SU-DHL-6 (cell line): ENCODE measurements around the gene VSTM1.

Experiments used
- H2AFZ ChIP-seq: fragments of 200-600 bp; sonication (generic); 2 replicates; pipeline ENCODE4 v1.6.1; 2014; ENCODE audit warnings: low read depth, mild to moderate bottlenecking, moderate library complexity, mixed read lengths, antibody characterized with exemption, low read length; ENCODE audit not compliant: severe bottlenecking
- H3F3A ChIP-seq: fragments of 200-600 bp; shearing (Covaris generic); 2 replicates; pipeline ENCODE4 v1.6.0; 2016; ENCODE audit warnings: antibody characterized with exemption, mild to moderate bottlenecking; ENCODE audit not compliant: insufficient read depth
- H3K27ac ChIP-seq: fragments of 200-600 bp; sonication (generic); 2 replicates; pipeline ENCODE4 v1.5.1; 2016; ENCODE audit warnings: low read depth, mild to moderate bottlenecking, low read length, moderate library complexity, mixed read lengths
- H3K27me3 ChIP-seq: fragments of 200-600 bp; sonication (generic), shearing (Covaris generic); 2 replicates; pipeline ENCODE4 v1.6.0; 2014; ENCODE audit warnings: mild to moderate bottlenecking, low read length
- H3K36me3 ChIP-seq: fragments of 200-600 bp; sonication (generic); 2 replicates; pipeline ENCODE4 v1.6.1; 2014; ENCODE audit warnings: mild to moderate bottlenecking, low read length, mixed read lengths
- H3K4me2 ChIP-seq: fragments of 300-600, 200-600 bp; shearing (Covaris generic), sonication (generic); 2 replicates; pipeline ENCODE4 v1.6.0; 2014; ENCODE audit warnings: low read length, low read depth, mild to moderate bottlenecking; ENCODE audit not compliant: poor library complexity, severe bottlenecking
- H3K4me3 ChIP-seq: fragments of 200-600 bp; sonication (generic); 2 replicates; pipeline ENCODE4 v1.5.1; 2014; ENCODE audit warnings: antibody characterized with exemption, low read length, mild to moderate bottlenecking, mixed read lengths; ENCODE audit not compliant: insufficient read depth, poor library complexity, severe bottlenecking
- H3K79me2 ChIP-seq: fragments of 200-600 bp; sonication (generic); 2 replicates; pipeline ENCODE4 v1.6.1; 2014; ENCODE audit warnings: mild to moderate bottlenecking, low read length, moderate library complexity; ENCODE audit not compliant: insufficient read depth
- H3K9ac ChIP-seq: fragments of 200-600 bp; sonication (generic); 2 replicates; pipeline ENCODE4 v1.7.0; 2014; ENCODE audit warnings: mild to moderate bottlenecking, low read length
- H3K9me2 ChIP-seq: fragments of 200-600 bp; sonication (generic); replicated peaks from 2 replicates; pipeline ENCODE4 v1.6.1; 2014; ENCODE audit warnings: low read length; ENCODE audit not compliant: insufficient read depth
- H3K9me3 ChIP-seq: fragments of 200-600 bp; sonication (generic); 2 replicates; pipeline ENCODE4 v1.6.1; 2014; ENCODE audit warnings: low read length, mixed read lengths; ENCODE audit not compliant: insufficient read depth
- H4K20me1 ChIP-seq: fragments of 200-600 bp; sonication (generic); 2 replicates; pipeline ENCODE4 v1.6.1; 2014; ENCODE audit warnings: low read depth, mild to moderate bottlenecking, antibody characterized with exemption, low read length, moderate library complexity, mixed read lengths
- CTCF ChIP-seq: fragments of 200-600 bp; sonication (generic); IDR thresholded peaks from one replicate; pipeline ENCODE4 v1.5.1; 2017; ENCODE audit warnings: antibody characterized with exemption, mild to moderate bottlenecking, low read length, moderate library complexity; ENCODE audit not compliant: insufficient read depth, poor library complexity, severe bottlenecking
- EZH2phosphoT487 ChIP-seq: fragments of 200-600 bp; sonication (generic), shearing (Covaris generic); conservative IDR thresholded peaks from 2 replicates; pipeline ENCODE4 v1.6.1; 2018; ENCODE audit warnings: mild to moderate bottlenecking, antibody characterized with exemption, low read length, moderate library complexity, mixed read lengths

VSTM1 gene

GRCh38 chr19:54084410-54084809 is 20.7 kb upstream of the VSTM1 start:
- H3K4me2 ChIP-seq = no peak overlapping the region
- no peaks in the 10 kb centered on the region for H4K20me1 ChIP-seq
- TF ChIP-seq CTCF (no peak), EZH2phosphoT487 (no peak)
- H3K9me3 ChIP-seq = peaks cover 16% of the 10 kb centered on the region
- H3K27me3 ChIP-seq = no peaks in the 10 kb centered on the region
- no peaks in the 10 kb centered on the region for H3K36me3 ChIP-seq
- no peak overlapping the region for H3K4me3 ChIP-seq
- no peaks in the 10 kb centered on the region for H3F3A ChIP-seq
- no peak overlapping the region for H3K9ac ChIP-seq
- H3K79me2 ChIP-seq = no peaks in the 10 kb centered on the region
- no peaks in the 10 kb centered on the region for H3K9me2 ChIP-seq
- no peak overlapping the region for H2AFZ ChIP-seq
- no peak overlapping the region for H3K27ac ChIP-seq

GRCh38 chr19:54081032-54081431 is 17.3 kb upstream of the VSTM1 start, which contains the start of gene TARM1:
Gene TARM1, minus strand, starts transcription at chr19:54081365. Its CDS starts 25 bp downstream, at chr19:54081340.
- no peak for TF ChIP-seq CTCF
- TF ChIP-seq EZH2phosphoT487 = no peak
- Histone ChIP-seq H3K9me2 (no peaks in the 10 kb centered on the region), H3K79me2 (no peaks in the 10 kb centered on the region), H3K4me2 (no peak within 1 kb of the TSS), H3K27me3 (no peaks in the 10 kb centered on the region), H3K36me3 (no peaks in the 10 kb centered on the region), H3K9me3 (peaks cover 16% of the 10 kb centered on the region), H4K20me1 (no peaks in the 10 kb centered on the region), H3K9ac (no peak within 1 kb of the TSS), H3K4me3 (no peak within 1 kb of the TSS), H3K27ac (no peak within 1 kb of the TSS), H2AFZ (no peak within 1 kb of the TSS), H3F3A (no peaks in the 10 kb centered on the region)

- Histone ChIP-seq H3F3A (no peaks in the 10 kb centered on the region), H3K9me2 (no peaks in the 10 kb centered on the region), H3K79me2 (no peaks in the 10 kb centered on the region), H3K4me2 (no peak overlapping the region), H3K9ac (no peak overlapping the region), H4K20me1 (no peaks in the 10 kb centered on the region), H3K9me3 (peaks cover 7% of the 10 kb centered on the region; the same call in 1 of the 2 replicates), H3K27me3 (no peaks in the 10 kb centered on the region), H3K4me3 (no peak overlapping the region), H3K36me3 (no peaks in the 10 kb centered on the region), H3K27ac (no peak overlapping the region), H2AFZ (no peak overlapping the region)
- TF ChIP-seq EZH2phosphoT487 (no peak), CTCF (no peak)
These were observed 13.6 kb upstream of the VSTM1 start for GRCh38 chr19:54077334-54077733.
